Naive B cell (primary cell): ENCODE data around the gene SLC25A45. TPM values are rescaled to one million over a fixed set of nuclear protein-coding genes. Genes with fewer than 3 reads are reported as not detected.

Experiments used
- polyA plus RNA-seq, 6 donors: library from polyadenylated mRNA; unstranded; fragments of 300-500 nt; fragmentation: Illumina TruSeq; gene quantifications; one replicate each; pipeline ENCODE4 v1.2.3, GENCODE V29; 2021; ENCODE audit warnings: low read depth in 6 of 6

The SLC25A45 gene
- polyA plus RNA-seq, 6 donors from 2014 or later = 10.2 to 35.1 (median 16.2) TPM

Other genes starting within 250 kb of the SLC25A45 start
- gene SYVN1, start 248.1 kb downstream of the SLC25A45 start, polyA plus RNA-seq = 10 to 100 TPM; 21.4 to 86.9 (median 43.5) TPM
- under 1 TPM in 1 of 6 donors, not detected in 5; 0.48 TPM for gene SPDYC, start 212.4 kb downstream of the SLC25A45 start, polyA plus RNA-seq
- gene CAPN1, start 200.7 kb downstream of the SLC25A45 start, polyA plus RNA-seq = 100 to 1,000 TPM in 5 of 6 donors, 10 to 100 TPM in 1; 93.8 to 132 (median 124) TPM
- 10 to 100 TPM; 11.9 to 20.4 (median 16.2) TPM for gene POLA2, start 120.7 kb downstream of the SLC25A45 start, polyA plus RNA-seq
- gene CDC42EP2, start 67.8 kb downstream of the SLC25A45 start, polyA plus RNA-seq = under 1 TPM in 1 of 6 donors, not detected in 5; 0.88 TPM
- gene DPF2, start 48.8 kb downstream of the SLC25A45 start, polyA plus RNA-seq = 100 to 1,000 TPM in 1 of 6 donors, 10 to 100 TPM in 5; 68.1 to 104 (median 91.9) TPM
- gene TIGD3, start 27.9 kb downstream of the SLC25A45 start, polyA plus RNA-seq = 1 to 10 TPM; 1.5 to 3.3 (median 1.8) TPM
- 10 to 100 TPM; 45.3 to 64.6 (median 53.8) TPM for gene FRMD8, start 4.0 kb upstream of the SLC25A45 start, polyA plus RNA-seq
- gene NEAT1, start 40.2 kb upstream of the SLC25A45 start, polyA plus RNA-seq = 1 to 10 TPM in 5 of 6 donors, under 1 TPM in 1; 0.88 to 4.2 (median 1.2) TPM
- 1,000 to 10,000 TPM; 1,985 to 6,450 (median 3,738) TPM for gene MALAT1, start 116.4 kb upstream of the SLC25A45 start, polyA plus RNA-seq
- 10 to 100 TPM; 21.8 to 40.0 (median 27.2) TPM for gene SCYL1, start 142.4 kb upstream of the SLC25A45 start, polyA plus RNA-seq
- 10 to 100 TPM; 12.5 to 40.5 (median 23.0) TPM for gene LTBP3, start 175.7 kb upstream of the SLC25A45 start, polyA plus RNA-seq
- gene ZNRD2, start 187.8 kb upstream of the SLC25A45 start, polyA plus RNA-seq = 10 to 100 TPM; 56.9 to 74.5 (median 69.8) TPM
- 10 to 100 TPM; 44.3 to 82.6 (median 61.8) TPM for gene FAM89B, start 189.9 kb upstream of the SLC25A45 start, polyA plus RNA-seq
- gene EHBP1L1, start 193.4 kb upstream of the SLC25A45 start, polyA plus RNA-seq = 10 to 100 TPM in 4 of 6 donors, 1 to 10 TPM in 2; 5.5 to 18.3 (median 11.6) TPM
- gene KCNK7, start 213.2 kb upstream of the SLC25A45 start, polyA plus RNA-seq = not detected
- 10 to 100 TPM in 4 of 6 donors, 1 to 10 TPM in 2; 9.2 to 20.1 (median 11.9) TPM for gene MAP3K11, start 231.6 kb upstream of the SLC25A45 start, polyA plus RNA-seq
- gene PCNX3, start 233.1 kb upstream of the SLC25A45 start, polyA plus RNA-seq = 1 to 10 TPM in 5 of 6 donors, not detected in 1; 1.7 to 5.9 (median 3.0) TPM